IMR-90 (cell line): ENCODE data around the gene CACNA1D. TPM values are rescaled to one million over a fixed set of nuclear protein-coding genes. Genes with fewer than 3 reads are reported as not detected.

Source experiments
- ATAC-seq: fragments of 200-7000 bp; cut with Tn5 transposase; 2 replicates; pipeline ENCODE4 v1.9.1; 2020; ENCODE audit warnings: low read depth, mild to moderate bottlenecking, moderate library complexity
- BruUV-seq: library from RNA; stranded (reverse); fragments of 400-500 nt; replicated peaks from 2 replicates; lab custom pipeline; 2021; lab: Mats Ljungman, UMichigan
- CTCF ChIA-PET: fragments of 300-600 bp; formaldehyde crosslinking; extraction: SDS; loops from one replicate; lab custom pipeline; 2021; ENCODE audit warnings: antibody characterized with exemption; lab: Yijun Ruan, JAX
- POLR2A ChIA-PET: fragments of 300-600 bp; sonication (Branson Sonifier 250); formaldehyde crosslinking; loops from one replicate; lab custom pipeline; 2022; ENCODE audit warnings: antibody characterized with exemption; ENCODE audit not compliant: unreplicated experiment; lab: Charles Lee
- DNase-seq: peaks from one replicate; pipeline ENCODE4 v3.0.0; 2013
- H2AFZ ChIP-seq: replicated peaks from 2 replicates; pipeline ENCODE3; 2013; ENCODE audit warnings: low read length, mild to moderate bottlenecking; ENCODE audit not compliant: poor library complexity
- H2AK5ac ChIP-seq: 2 replicates; pipeline ENCODE4 v1.6.1; 2013; ENCODE audit warnings: low read depth, low read length, inconsistent platforms
- H2AK9ac ChIP-seq: replicated peaks from 2 replicates; pipeline ENCODE3; 2013; ENCODE audit warnings: mild to moderate bottlenecking, low read depth, low read length, moderate library complexity; ENCODE audit not compliant: poor library complexity
- H2BK120ac ChIP-seq: 2 replicates; pipeline ENCODE4 v1.6.1; 2013; ENCODE audit warnings: low read depth, low read length, inconsistent platforms
- H2BK15ac ChIP-seq: 3 replicates; pipeline ENCODE4 v1.6.1; 2013; ENCODE audit warnings: low read depth, low read length, inconsistent platforms
- H2BK20ac ChIP-seq: 2 replicates; pipeline ENCODE4 v1.6.1; 2013; ENCODE audit warnings: low read depth, mild to moderate bottlenecking, inconsistent platforms, low read length, moderate library complexity
- H2BK5ac ChIP-seq: 2 replicates; pipeline ENCODE4 v1.6.1; 2013; ENCODE audit warnings: mild to moderate bottlenecking, low read depth, low read length, inconsistent platforms; ENCODE audit not compliant: poor library complexity, severe bottlenecking
- H3K14ac ChIP-seq: replicated peaks from 2 replicates; pipeline ENCODE4 v1.6.1; 2013; ENCODE audit warnings: low read depth, low read length, inconsistent platforms
- H3K18ac ChIP-seq: 2 replicates; pipeline ENCODE4 v1.6.1; 2013; ENCODE audit warnings: low read depth, low read length, control low read depth
- H3K23ac ChIP-seq: 2 replicates; pipeline ENCODE4 v1.6.1; 2013; ENCODE audit warnings: low read depth, low read length, inconsistent platforms
- H3K27ac ChIP-seq: 2 replicates; pipeline ENCODE4 v1.5.1; 2013; ENCODE audit warnings: mild to moderate bottlenecking, control low read depth, low read length; ENCODE audit not compliant: insufficient read depth
- H3K27me3 ChIP-seq: 2 replicates; pipeline ENCODE4 v1.6.1; 2013; ENCODE audit warnings: low read length; ENCODE audit not compliant: control insufficient read depth, insufficient read depth
- H3K36me3 ChIP-seq: 2 replicates; pipeline ENCODE4 v1.6.1; 2013; ENCODE audit warnings: low read length, mixed read lengths; ENCODE audit not compliant: control insufficient read depth, insufficient read depth
- H3K4ac ChIP-seq: 2 replicates; pipeline ENCODE4 v1.6.1; 2013; ENCODE audit warnings: low read depth, low read length, inconsistent platforms
- H3K4me1 ChIP-seq: 2 replicates; pipeline ENCODE4 v1.6.1; 2013; ENCODE audit warnings: low read length, mixed read lengths; ENCODE audit not compliant: control insufficient read depth, insufficient read depth
- H3K4me2 ChIP-seq: 2 replicates; pipeline ENCODE4 v1.6.1; 2013; ENCODE audit warnings: low read depth, mild to moderate bottlenecking, control low read depth, low read length, moderate library complexity
- H3K4me3 ChIP-seq: 2 replicates; pipeline ENCODE4 v1.5.1; 2013; ENCODE audit warnings: low read depth, mild to moderate bottlenecking, control low read depth, low read length, moderate library complexity; ENCODE audit not compliant: insufficient read depth
- H3K56ac ChIP-seq: 2 replicates; pipeline ENCODE4 v1.6.1; 2013; ENCODE audit warnings: low read length, inconsistent platforms; ENCODE audit not compliant: insufficient read depth; ENCODE audit errors: extremely low read depth
- H3K79me1 ChIP-seq, 2 experiments: 2 replicates each; pipeline ENCODE4 v1.6.1; 2013; ENCODE audit warnings: low read length in 2 of 2, inconsistent platforms in 1 of 2, low read depth in 1 of 2
- H3K9ac ChIP-seq: 2 replicates; pipeline ENCODE4 v1.6.1; 2013; ENCODE audit warnings: low read depth, low read length, control low read depth
- H3K9me1 ChIP-seq: 2 replicates; pipeline ENCODE4 v1.6.1; 2013; ENCODE audit warnings: low read length, inconsistent platforms; ENCODE audit not compliant: insufficient read depth
- H3K9me3 ChIP-seq: 2 replicates; pipeline ENCODE4 v1.6.1; 2013; ENCODE audit warnings: low read length; ENCODE audit not compliant: control insufficient read depth, insufficient read depth
- H4K20me1 ChIP-seq: 2 replicates; pipeline ENCODE4 v1.6.1; 2013; ENCODE audit warnings: low read length, inconsistent platforms; ENCODE audit not compliant: insufficient read depth
- H4K5ac ChIP-seq: 2 replicates; pipeline ENCODE4 v1.6.1; 2013; ENCODE audit warnings: mild to moderate bottlenecking, low read depth, low read length, control low read depth
- H4K8ac ChIP-seq, 2 experiments: 2 replicates each; pipeline ENCODE4 v1.6.1; 2013; ENCODE audit warnings: low read depth in 2 of 2, low read length in 2 of 2, control low read depth in 1 of 2, inconsistent platforms in 1 of 2
- H4K91ac ChIP-seq: 2 replicates; pipeline ENCODE4 v1.6.1; 2013; ENCODE audit warnings: low read depth, low read length, inconsistent platforms; ENCODE audit not compliant: insufficient read depth
- CEBPB ChIP-seq: IDR thresholded peaks from 2 replicates; pipeline ENCODE4 v1.6.1; 2012; ENCODE audit warnings: low read depth, low read length, improper control_type of control experiment
- FOS ChIP-seq: fragments of 150-350 bp; IDR thresholded peaks from 2 replicates; pipeline ENCODE4 v1.6.1; 2016; ENCODE audit warnings: low read depth, low read length
- MAZ ChIP-seq: IDR thresholded peaks from 2 replicates; pipeline ENCODE4 v1.6.1; 2012; ENCODE audit warnings: low read depth, mild to moderate bottlenecking, low read length, improper control_type of control experiment, moderate library complexity, borderline replicate concordance
- NFE2L2 ChIP-seq: fragments of 150-350 bp; IDR thresholded peaks from 2 replicates; pipeline ENCODE4 v1.6.1; 2016; ENCODE audit warnings: low read depth, mild to moderate bottlenecking, low read length
- RAD21 ChIP-seq: IDR thresholded peaks from 2 replicates; pipeline ENCODE4 v1.6.1; 2012; ENCODE audit warnings: low read length, improper control_type of control experiment
- RFX5 ChIP-seq: IDR thresholded peaks from 2 replicates; pipeline ENCODE4 v1.8.0; 2012; ENCODE audit warnings: low read depth, mild to moderate bottlenecking, low read length, moderate library complexity
- USF2 ChIP-seq: fragments of 150-350 bp; IDR thresholded peaks from 2 replicates; pipeline ENCODE4 v1.6.1; 2017; ENCODE audit warnings: mild to moderate bottlenecking, antibody characterized with exemption, low read length, low read depth
- WGBS, 2 experiments: methylation state at CpG; one replicate each; pipeline versions ENCODE4 v1.1.5 to v1.1.7; 2013; ENCODE audit warnings: missing lambda C conversion rate in 2 of 2; ENCODE audit not compliant: insufficient read length in 1 of 2; ENCODE audit errors: extremely low coverage in 2 of 2; 5-methylcytosine and 5-hydroxymethylcytosine counted together
- dilution Hi-C: fragments of 300-500 bp; cut with HindIII; formaldehyde crosslinking; loops from one replicate; pipeline ENCODE4 v1.14.3; 2018; ENCODE audit warnings: low sequenced_read_pairs; ENCODE audit not compliant: unreplicated experiment
- in situ Hi-C: fragments of 300-500 bp; cut with MboI; formaldehyde crosslinking; loops from 3 replicates; pipeline ENCODE4 v1.14.3; 2019; ENCODE audit warnings: low sequenced_read_pairs, inconsistent platforms, mixed read lengths
- intact Hi-C: fragments of 100-400 bp; cut with micrococcal nuclease; formaldehyde crosslinking; loops from 2 replicates; pipeline ENCODE4 v1.10.0; 2022
- polyA plus RNA-seq, 3 experiments: library from polyadenylated mRNA; depleted of rRNA; stranded (reverse); fragments of >200 nt; gene quantifications; 2 replicates each; pipeline ENCODE4 v1.2.3, GENCODE V29; 2012; ENCODE audit warnings: low replicate concordance in 1 of 3
- total RNA-seq: library from RNA; depleted of rRNA; stranded (reverse); fragments of >200 nt; gene quantifications from 2 replicates; pipeline ENCODE4 v1.2.3, GENCODE V29; 2012

Gene CACNA1D
- total and polyA plus RNA-seq, 2 of the 4 experiments (the other 2 are of a cell fraction): 0.07 TPM; not detected in 1

- Histone ChIP-seq H3K9me3 (no peaks in the 10 kb centered on the region), H3K4ac (no peak overlapping the region), H2BK5ac (no peak overlapping the region), H3K27me3 (peaks cover 6% of the 10 kb centered on the region; the same call in 1 of the 2 replicates), H3K79me1 (no peaks in the 10 kb centered on the region), H3K4me1 (no peaks in the 10 kb centered on the region), H2AK9ac (no peak overlapping the region), H4K91ac (no peak overlapping the region), H2BK20ac (no peak overlapping the region), H3K9me1 (no peaks in the 10 kb centered on the region), H2AK5ac (no peak overlapping the region), H4K5ac (no peak overlapping the region), H2BK120ac (no peak overlapping the region), H4K20me1 (no peaks in the 10 kb centered on the region), H2AFZ (no peak overlapping the region), H3K56ac (no peak overlapping the region), H3K23ac (no peak overlapping the region), H3K9ac (no peak overlapping the region), H3K36me3 (no peaks in the 10 kb centered on the region), H3K18ac (no peak overlapping the region), H3K4me3 (no peak overlapping the region), H2BK15ac (no peak overlapping the region), H4K8ac (no peak overlapping the region), H3K4me2 (no peak overlapping the region), H3K14ac (no peak overlapping the region), H3K27ac (no peak overlapping the region)
- in situ Hi-C loops: no loop called here
- ChIA-PET POLR2A (no interaction called here), CTCF (no interaction called here)
- no TSS peak for BruUV-seq
- DNase-seq (no peak), ATAC-seq (no peak)
- intact Hi-C loops: no loop called here
- dilution Hi-C loops: no loop called here
- WGBS, 2 experiments: no CpG with 5 or more reads among the region's 4 CpGs
- TF ChIP-seq MAZ: no peak
- TF ChIP-seq NFE2L2: no peak
- TF ChIP-seq USF2: no peak
- no peak for TF ChIP-seq FOS
- no peak for TF ChIP-seq CEBPB
- TF ChIP-seq RFX5: no peak
- no peak for TF ChIP-seq RAD21
Measured at GRCh38 chr3:53694046-53694445, 199.6 kb downstream of the CACNA1D start.
